Measurements from ENCODE around the gene KLHL22. TPM values are rescaled to one million over a fixed set of nuclear protein-coding genes. Genes with fewer than 3 reads are reported as not detected.

KLHL22 gene
- total RNA-seq, 1 donor from 2014 or later: 14.3 TPM

GRCh38 chr22:20457506-20458240 lies 37.9 kb downstream of the KLHL22 start:
- Mint-ChIP-seq H3K36me3 (peaks cover 30% of the 10 kb centered on the region), H3K27me3 (ENCODE audit: insufficient read depth, low read depth) (peaks cover 6% of the 10 kb centered on the region), H3K9me3 (no peaks in the 10 kb centered on the region), H3K4me1 (peaks cover 32% of the 10 kb centered on the region), H3K4me3 (no peak overlapping the region), H3K27ac (no peak overlapping the region)
- Histone ChIP-seq H3K4me3 (no peak overlapping the region), H3K27me3 (no peaks in the 10 kb centered on the region), H2AFZ (replicated peaks) (no peak overlapping the region), H3K9me3 (ENCODE audit: low read depth) (no peaks in the 10 kb centered on the region), H4K20me1 (ENCODE audit: low read depth) (peaks cover 4% of the 10 kb centered on the region), H3K9ac (no peak overlapping the region), H3K79me2 (ENCODE audit: low read depth) (no peaks in the 10 kb centered on the region), H3K4me1 (peaks cover 10% of the 10 kb centered on the region), H3K27ac (no peak overlapping the region), H3K36me3 (no peaks in the 10 kb centered on the region), H3F3A (ENCODE audit: low read depth) (peaks cover 15% of the 10 kb centered on the region), H3K4me2 (no peak overlapping the region)
- no peak for TF ChIP-seq EZH2 (IDR thresholded peaks at IDR 0.05)
- TF ChIP-seq EZH2phosphoT487 (IDR thresholded peaks at IDR 0.05): no peak
- no peak for TF ChIP-seq CTCF (IDR thresholded peaks at IDR 0.05)
- DNase-seq (ENCODE audit: low spot score): no peak

DNA sequence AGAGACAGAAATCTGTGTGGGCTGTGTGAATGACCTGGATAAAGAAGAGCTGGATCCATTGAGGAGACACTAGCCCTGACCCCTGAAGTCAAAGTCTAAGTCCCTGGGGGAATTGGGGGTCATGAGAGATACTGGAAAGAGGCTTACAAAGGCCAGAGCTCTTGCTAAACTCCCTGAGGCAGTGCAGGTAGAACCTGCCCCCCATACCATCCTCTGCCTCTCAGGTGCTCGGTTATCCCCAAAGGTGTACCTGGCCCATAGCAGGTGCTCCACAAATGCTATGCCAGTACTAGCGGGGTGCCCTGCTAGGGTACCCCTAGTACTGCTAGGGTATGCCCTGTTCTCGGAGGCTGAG lies 38.9 kb downstream of the KLHL22 start:
- Mint-ChIP-seq H3K27ac (peak overlapping the region; percentile 86), H3K4me3 (no peak overlapping the region), H3K9me3 (no peaks in the 10 kb centered on the region), H3K4me1 (peaks cover 32% of the 10 kb centered on the region), H3K27me3 (ENCODE audit: insufficient read depth, low read depth) (peaks cover 6% of the 10 kb centered on the region), H3K36me3 (peaks cover 36% of the 10 kb centered on the region)
- TF ChIP-seq EZH2 (IDR thresholded peaks at IDR 0.05): no peak
- no peak for TF ChIP-seq CTCF (IDR thresholded peaks at IDR 0.05)
- TF ChIP-seq EZH2phosphoT487 (IDR thresholded peaks at IDR 0.05): no peak
- Histone ChIP-seq H3K36me3 (no peaks in the 10 kb centered on the region), H3K4me3 (no peak overlapping the region), H4K20me1 (ENCODE audit: low read depth) (peaks cover 4% of the 10 kb centered on the region), H3K9me3 (ENCODE audit: low read depth) (no peaks in the 10 kb centered on the region), H3K79me2 (ENCODE audit: low read depth) (no peaks in the 10 kb centered on the region), H3K4me1 (peaks cover 10% of the 10 kb centered on the region), H3F3A (ENCODE audit: low read depth) (peaks cover 15% of the 10 kb centered on the region), H3K27ac (no peak overlapping the region), H3K9ac (no peak overlapping the region), H3K27me3 (no peaks in the 10 kb centered on the region), H2AFZ (replicated peaks) (peak overlapping the region; percentile 92), H3K4me2 (no peak overlapping the region)
- DNase-seq (ENCODE audit: low spot score): no peak

DNA sequence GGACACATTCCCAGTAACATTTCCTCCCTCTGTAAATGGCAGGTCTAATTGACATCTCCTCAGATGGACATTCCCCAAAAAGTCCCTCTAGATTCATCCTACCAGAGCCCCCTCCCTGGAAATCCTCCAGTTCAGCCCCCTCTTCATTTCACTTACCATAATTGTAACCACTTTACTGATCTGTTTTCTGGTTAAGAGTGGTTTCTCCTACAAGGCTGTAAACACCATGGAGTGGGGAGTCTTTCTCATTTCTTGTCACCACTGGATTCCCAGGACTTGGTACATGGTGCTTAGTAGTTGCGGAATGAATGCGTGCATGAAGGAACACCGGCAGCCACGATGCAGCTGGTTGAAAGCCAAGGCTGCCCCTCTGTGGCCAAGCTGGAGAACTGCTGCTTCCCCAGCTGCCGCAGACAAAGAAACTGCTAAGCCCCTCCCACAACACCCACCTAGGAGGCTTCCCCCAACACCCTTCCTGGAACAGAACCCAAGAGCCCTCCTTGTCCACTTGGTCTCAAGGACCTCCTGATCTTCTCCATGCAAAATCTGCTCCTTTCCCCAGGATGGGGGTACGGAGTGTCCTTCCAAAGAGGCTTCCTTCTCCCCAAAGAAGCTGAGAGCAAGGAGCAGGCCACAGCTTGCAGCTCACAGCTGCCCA lies 39.4 kb downstream of the KLHL22 start:
- DNase-seq (ENCODE audit: low spot score): peak; percentile 92
- Histone ChIP-seq H3K27ac (no peak overlapping the region), H4K20me1 (ENCODE audit: low read depth) (peaks cover 4% of the 10 kb centered on the region), H3K4me2 (no peak overlapping the region), H3K9ac (no peak overlapping the region), H3K4me1 (peaks cover 10% of the 10 kb centered on the region), H3K27me3 (no peaks in the 10 kb centered on the region), H3K9me3 (ENCODE audit: low read depth) (no peaks in the 10 kb centered on the region), H3K36me3 (no peaks in the 10 kb centered on the region), H3F3A (ENCODE audit: low read depth) (peaks cover 15% of the 10 kb centered on the region), H3K79me2 (ENCODE audit: low read depth) (no peaks in the 10 kb centered on the region), H2AFZ (replicated peaks) (peak overlapping the region; percentile 92), H3K4me3 (no peak overlapping the region)
- Mint-ChIP-seq H3K4me3 (no peak overlapping the region), H3K4me1 (peaks cover 32% of the 10 kb centered on the region), H3K9me3 (no peaks in the 10 kb centered on the region), H3K27ac (peak overlapping the region; percentile 86), H3K36me3 (peaks cover 41% of the 10 kb centered on the region), H3K27me3 (ENCODE audit: insufficient read depth, low read depth) (peaks cover 6% of the 10 kb centered on the region)
- TF ChIP-seq CTCF (IDR thresholded peaks at IDR 0.05): peak; percentile 89
- no peak for TF ChIP-seq EZH2 (IDR thresholded peaks at IDR 0.05)
